Measurements from ENCODE around the gene ARPC3.
"Not testable (repeated sequence)": the region's sequence is repeated elsewhere in the genome, so short reads cannot be mapped to it uniquely, and the experiment has no call there.

The ARPC3 gene

GRCh38 chr12:110449799-110450497 lies at the start of gene ARPC3:
Gene ARPC3 (minus strand): TSS chr12:110450337. CDS start chr12:110450260, 77 bp downstream.
- peak; percentile 89 for DNase-seq

GRCh38 chr12:110498984-110499706 lies 49.0 kb upstream of the ARPC3 start:
- no peak for DNase-seq

GRCh38 chr12:110475426-110475825 lies 25.3 kb upstream of the ARPC3 start:
- DNase-seq: no peak

GRCh38 chr12:110468214-110469048 lies 18.3 kb upstream of the ARPC3 start, which contains the start of the genes FAM216A and GPN3:
Gene FAM216A (plus strand): TSS chr12:110468845. CDS start chr12:110468876, 31 bp downstream.
Gene GPN3 (minus strand): TSS chr12:110468257. CDS start chr12:110468203, 54 bp downstream.
- DNase-seq: peak; percentile 95

- no peak for DNase-seq
These were observed 17.7 kb upstream of the ARPC3 start for GRCh38 chr12:110467847-110468213.

GRCh38 chr12:110466791-110467190 lies 16.7 kb upstream of the ARPC3 start:
- DNase-seq: no peak

- not testable (repeated sequence) for DNase-seq
These were observed 15.6 kb upstream of the ARPC3 start for GRCh38 chr12:110465765-110466164.

DNA sequence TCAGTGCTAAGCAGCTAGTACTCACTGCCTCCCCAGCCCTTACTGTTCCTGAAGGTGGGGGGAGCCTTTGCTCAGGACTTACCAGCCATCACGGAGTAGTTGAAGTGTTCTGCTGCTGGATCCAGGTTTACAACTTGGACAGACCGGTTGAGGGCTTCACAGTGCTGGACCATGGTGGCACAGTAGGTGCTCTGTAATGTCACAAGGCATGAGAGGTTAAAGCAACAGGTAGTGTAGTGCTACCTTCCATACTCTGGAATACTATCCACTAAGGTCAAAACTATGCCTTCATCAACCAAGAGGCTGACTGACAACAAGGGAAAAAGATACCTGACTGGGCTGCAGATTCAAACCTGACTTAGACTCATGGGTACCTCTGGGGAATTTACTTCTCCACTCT lies 14.9 kb upstream of the ARPC3 start:
- DNase-seq: no peak

- not testable (repeated sequence) for DNase-seq
These were observed 11.1 kb upstream of the ARPC3 start for GRCh38 chr12:110461189-110461588.

- DNase-seq: no peak
These were observed 8.6 kb upstream of the ARPC3 start for GRCh38 chr12:110458756-110459155.

GRCh38 chr12:110453569-110454296 lies 3.6 kb upstream of the ARPC3 start:
- no peak for DNase-seq

DNA sequence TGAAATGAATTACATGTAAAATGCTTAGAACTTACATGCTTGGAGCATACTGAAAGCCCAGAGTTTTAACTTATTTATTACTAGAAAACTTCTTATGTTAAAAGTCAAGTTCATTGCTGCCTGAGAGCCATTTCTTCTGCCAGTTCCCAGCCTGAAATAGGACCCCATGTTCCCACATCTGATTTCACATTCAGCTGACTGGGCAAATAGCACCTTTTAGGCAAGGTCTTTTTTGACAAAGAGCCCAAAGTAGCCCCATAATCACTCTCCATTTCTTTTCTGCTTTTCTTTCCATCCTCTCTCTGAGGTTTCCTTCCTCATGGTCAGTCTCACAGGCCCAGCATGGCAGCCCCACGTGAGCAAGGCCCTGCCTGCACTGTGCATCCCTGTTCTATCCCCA lies 1.1 kb upstream of the ARPC3 start:
- no peak for DNase-seq

GRCh38 chr12:110444455-110444854 lies 5.7 kb downstream of the ARPC3 start:
- no peak for DNase-seq

- no peak for DNase-seq
These were observed 13.9 kb downstream of the ARPC3 start for GRCh38 chr12:110436231-110436630.

GRCh38 chr12:110431957-110432587 lies 18.1 kb downstream of the ARPC3 start:
- DNase-seq: no peak

GRCh38 chr12:110429676-110430075 lies 20.5 kb downstream of the ARPC3 start:
- DNase-seq: not testable (repeated sequence)

DNA sequence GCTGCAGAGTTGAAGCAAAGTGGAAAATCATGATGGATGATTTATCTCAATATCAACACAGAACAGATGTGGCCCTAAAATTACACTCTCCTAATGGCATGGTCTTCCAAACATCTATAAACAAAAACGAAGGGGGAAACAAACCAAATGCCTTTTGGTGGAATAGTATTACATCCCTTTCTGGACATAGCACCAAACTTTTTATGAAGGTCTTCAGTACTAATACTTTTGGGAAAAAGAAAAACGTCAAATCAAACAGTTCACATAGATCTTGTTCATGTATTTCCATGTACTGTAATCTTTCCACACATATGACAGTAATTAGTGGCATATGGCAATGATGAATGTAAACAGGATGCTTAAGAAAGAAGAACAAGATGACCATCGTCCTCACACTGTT lies 23.7 kb downstream of the ARPC3 start:
- DNase-seq: no peak

DNA sequence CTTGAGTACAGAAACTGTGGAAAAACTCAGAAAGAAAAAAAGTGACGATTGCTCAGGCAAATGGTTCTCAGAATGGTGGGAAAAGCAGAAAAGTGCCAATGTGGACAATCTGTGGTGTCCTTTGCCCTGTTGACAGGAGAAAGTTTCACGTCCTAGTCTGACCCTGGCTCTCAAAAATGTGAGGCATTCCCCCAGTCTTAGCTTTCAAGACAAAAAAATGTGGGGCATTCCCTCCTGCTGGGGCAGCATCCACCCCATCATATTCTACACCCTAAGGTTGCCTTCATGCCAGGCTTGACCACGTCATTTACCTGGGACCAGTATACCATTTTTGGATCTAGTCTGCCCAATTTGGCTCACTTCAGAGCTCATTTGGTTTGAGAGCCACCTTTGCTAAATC lies 25.9 kb downstream of the ARPC3 start:
- no peak for DNase-seq

DNA sequence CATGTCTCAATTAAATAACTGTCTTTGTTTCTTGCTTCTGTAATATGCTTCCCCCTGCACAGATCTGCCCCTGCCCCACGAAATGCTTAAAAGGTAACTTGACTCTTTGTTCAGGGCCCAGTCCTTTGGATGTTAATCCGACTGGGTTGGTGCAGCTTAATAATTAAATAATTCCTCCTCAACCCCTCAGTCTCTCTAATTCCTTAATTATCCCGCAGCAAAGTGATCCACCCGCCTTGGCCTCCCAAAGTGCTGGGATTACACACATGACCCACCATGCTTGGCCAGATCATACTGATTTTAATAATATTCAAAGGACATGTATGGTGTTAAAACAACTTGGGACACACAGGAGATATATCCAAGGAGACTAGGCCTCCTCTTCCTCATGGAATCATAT lies 28.4 kb downstream of the ARPC3 start:
- DNase-seq: no peak

DNA sequence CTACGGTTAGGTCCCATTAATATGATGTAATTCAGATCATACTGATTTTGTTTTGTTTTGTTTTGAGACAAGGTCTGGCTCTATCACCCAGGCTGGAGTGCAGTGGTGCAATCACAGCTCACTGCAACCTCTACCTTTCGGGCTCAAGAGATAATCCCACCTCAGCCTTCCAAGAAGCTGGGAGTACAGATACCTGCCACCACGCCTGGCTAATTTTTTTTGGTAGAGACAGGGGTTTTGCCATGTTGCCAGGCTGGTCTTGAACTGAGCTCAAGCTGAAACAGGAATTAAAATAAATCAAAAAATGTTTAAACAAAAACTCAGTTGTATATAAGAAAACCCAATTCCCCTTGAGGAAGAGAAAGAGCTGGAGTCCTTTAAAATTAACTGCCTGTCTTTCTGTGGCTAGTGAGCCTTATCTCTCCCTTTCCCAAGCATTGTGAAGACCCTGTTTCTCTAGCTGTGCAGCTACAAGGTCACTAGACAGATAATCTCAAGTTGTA lies 28.9 kb downstream of the ARPC3 start:
- DNase-seq: no peak

DNA sequence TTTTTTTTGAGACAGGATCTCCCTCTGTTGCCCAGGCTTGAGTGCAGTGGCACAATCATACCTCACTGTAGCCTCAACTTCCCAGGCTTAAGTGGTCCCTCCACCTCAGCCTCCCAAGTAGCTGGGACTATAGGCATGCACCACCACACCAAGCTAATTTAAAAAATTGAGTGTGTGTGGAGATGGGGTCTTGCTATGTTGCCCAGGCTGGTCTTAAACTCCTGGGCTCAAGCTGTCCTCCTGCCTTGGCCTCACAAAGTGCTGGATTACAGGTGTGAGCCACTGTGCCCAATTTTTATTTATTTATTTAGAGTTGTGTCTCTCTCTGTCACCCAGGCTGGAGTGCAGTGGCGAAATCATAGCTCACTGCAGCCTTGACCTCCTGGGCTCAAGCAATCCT lies 29.5 kb downstream of the ARPC3 start:
- not testable (repeated sequence) for DNase-seq

- DNase-seq: not testable (repeated sequence)
These were observed 33.0 kb downstream of the ARPC3 start for GRCh38 chr12:110417113-110417512.

Measured in activated T-cell treated with anti-CD3 and anti-CD28 coated beads for 4 hours (primary cell).